ENCODE results near the gene CEP57L1.

- TF ChIP-seq CTCF (IDR thresholded peaks at IDR 0.05; ENCODE audit: insufficient read depth, low read depth, low read length), result no peak
- TF ChIP-seq EZH2 (IDR thresholded peaks at IDR 0.05; ENCODE audit: insufficient read depth, low read length), result no peak
Measured at GRCh38 chr6:109062216-109062615, 33.1 kb upstream of the CEP57L1 start.
